Adrenal gland (tissue), 12 donors: ENCODE results near the gene ASPHD2. TPM values are rescaled to one million over a fixed set of nuclear protein-coding genes. Genes with fewer than 3 reads are reported as not detected.
A peak's percentile ranks its signal among the peaks of the same experiment; 100 is the strongest.

ENCODE experiments used
- DNase-seq, 7 donors: peaks; one replicate each; pipeline ENCODE4 v3.0.0-alpha.2; 2019 to 2020
- H3K27ac ChIP-seq, 5 donors: fragments of 200-600 bp; sonication (generic) in 4 of 5; 1 replicate in 3 of 5; 2 replicates in 2 of 5; pipeline versions ENCODE4 v1.5.1 to v1.8.0; 2016 to 2020; ENCODE audit warnings: mild to moderate bottlenecking in 1 of 5
- H3K27me3 ChIP-seq: fragments of 200-600 bp; 2 replicates; pipeline ENCODE4 v1.8.0; 2021
- H3K36me3 ChIP-seq, 2 donors: fragments of 200-600 bp; replicated peaks in 1 of 2; 1 replicate in 1 of 2; 2 replicates in 1 of 2; pipeline versions ENCODE4 v1.5.1 to v1.8.0; 2018 to 2022
- H3K4me1 ChIP-seq, 2 donors: fragments of 200-600 bp; replicated peaks in 1 of 2; 1 replicate in 1 of 2; 2 replicates in 1 of 2; pipeline versions ENCODE4 v1.5.1 to v1.8.0; 2018 to 2021
- H3K4me3 ChIP-seq, 4 donors: fragments of 200-600 bp; sonication (generic) in 3 of 4; one replicate each; pipeline ENCODE4 v1.5.1; 2016 to 2018
- H3K9me3 ChIP-seq, 3 donors: fragments of 200-600 bp; sonication (generic) in 1 of 3; replicated peaks in 1 of 3; 1 replicate in 2 of 3; 2 replicates in 1 of 3; pipeline versions ENCODE4 v1.5.1 to v1.8.0; 2016 to 2021
- POLR2A ChIP-seq, 2 donors: fragments of 450-650 bp; IDR thresholded peaks; one replicate each; pipeline ENCODE4 v1.6.1; 2017; ENCODE audit warnings: antibody characterized with exemption in 2 of 2, mild to moderate bottlenecking in 2 of 2, moderate library complexity in 1 of 2
- WGBS, 4 donors: extraction: QIAGEN DNeasy Blood & Tissue Kit in 2 of 4; methylation state at CpG; one replicate each; pipeline versions ENCODE4 v1.1.5 to v1.1.7; 2013 to 2017; 5-methylcytosine and 5-hydroxymethylcytosine counted together
- intact Hi-C, 2 donors: fragments of 100-400 bp; cut with DNase I; formaldehyde crosslinking; loops; one replicate each; pipeline versions ENCODE4 v1.14.1 to v1.15.0; 2022 to 2023
- polyA plus RNA-seq, 3 donors: library from polyadenylated mRNA; stranded (reverse); fragments of 200-250 nt in 2 of 3; fragments of 350-450 nt in 1 of 3; fragmentation: Illumina TruSeq in 1 of 3; extraction: RNeasy Lipid Tissue Mini Kit (QIAGEN cat#74804) in 1 of 3; gene quantifications; one replicate each; pipeline ENCODE4 v1.2.3, GENCODE V29; 2013 to 2014
- total RNA-seq, 9 donors: library from RNA; depleted of rRNA in 4 of 9; stranded (reverse); fragments of >200 nt in 4 of 9; fragments of 120-200 nt in 1 of 9; fragmentation: NEBNext Ultra II Directional in 1 of 9; extraction: Animal tissue kit (Norgen Biotek cat#: 25700) in 1 of 9; gene quantifications; one replicate each; pipeline versions ENCODE4 v1.1.0 to v1.2.4, GENCODE V29; 2013 to 2023
- TF ChIP-seq, protein P1 (sequence below), 6 experiments: fragments of 450-650 bp in 4 of 6; fragments of 200-600 bp in 2 of 6; sonication (generic) in 1 of 6; IDR thresholded peaks; 1 replicate in 5 of 6; 2 replicates in 1 of 6; pipeline versions ENCODE4 v1.5.1 to v1.8.0; 2016 to 2021; ENCODE audit warnings: antibody characterized with exemption in 6 of 6, mild to moderate bottlenecking in 2 of 6, moderate library complexity in 1 of 6
- donor health status: healthy with polysubstance abuse.
- donor health status: Bipolar disorder and iron deficiency.
- donor health status: DM: yes; HTN: yes; CAD: no.
- donor health status: DM: no; HTN: no; CAD: no.
- donor health status: DM: no; HTN: no; CAD: no.
- donor health status: DM: yes; HTN: yes; CAD: no.

ASPHD2 gene
- total and polyA plus RNA-seq, 12 donors, result 0.06 to 1.7 (median 0.45) TPM

DNA sequence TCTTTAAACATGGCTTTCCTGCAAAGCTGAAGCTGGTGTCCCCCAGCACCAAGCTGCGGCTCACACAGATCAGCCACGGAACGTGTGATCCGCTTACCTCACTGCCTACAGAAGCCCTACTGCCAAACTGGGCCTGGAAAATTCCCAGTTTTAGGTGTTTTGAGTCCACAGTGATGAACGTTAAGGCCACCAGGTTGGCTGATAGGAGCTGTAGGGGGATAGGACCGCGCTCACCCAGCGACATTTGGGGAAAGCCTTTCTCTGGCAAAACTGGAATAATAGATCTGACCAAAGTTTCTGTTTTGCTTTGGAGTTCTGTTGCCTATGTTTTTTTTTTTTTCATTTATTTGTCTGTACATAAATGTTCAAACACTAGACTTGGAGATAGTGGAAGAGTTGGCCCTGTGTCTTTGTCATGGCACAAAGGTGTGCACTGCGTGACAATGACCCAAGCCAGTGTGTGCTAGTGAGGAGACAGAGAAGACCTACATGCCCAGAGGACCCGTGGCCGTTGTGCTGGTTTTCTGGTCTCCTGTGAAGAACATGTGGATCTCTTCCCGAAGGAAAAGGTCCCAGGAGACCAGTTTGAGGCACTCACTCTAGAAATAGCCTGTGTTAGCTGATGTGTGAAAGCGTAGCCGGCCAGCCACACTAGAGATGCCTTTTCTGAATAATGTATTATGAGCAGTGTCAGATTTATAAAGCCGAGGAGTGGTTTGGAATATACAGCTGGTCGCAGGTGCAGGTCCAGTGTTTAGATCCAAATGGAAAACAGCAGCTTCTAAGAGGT lies 15.0 kb downstream of the ASPHD2 start:
- Histone ChIP-seq H3K4me3 (no peak overlapping the region), H3K27me3 (no peaks in the 10 kb centered on the region), H3K9me3 (no peaks in the 10 kb centered on the region), H3K4me1 (no peaks in the 10 kb centered on the region), H3K27ac (no peak overlapping the region), H3K36me3 (no peaks in the 10 kb centered on the region)
- TF ChIP-seq POLR2A (IDR thresholded peaks at IDR 0.05), result no peak
- TF ChIP-seq, protein P1, sequence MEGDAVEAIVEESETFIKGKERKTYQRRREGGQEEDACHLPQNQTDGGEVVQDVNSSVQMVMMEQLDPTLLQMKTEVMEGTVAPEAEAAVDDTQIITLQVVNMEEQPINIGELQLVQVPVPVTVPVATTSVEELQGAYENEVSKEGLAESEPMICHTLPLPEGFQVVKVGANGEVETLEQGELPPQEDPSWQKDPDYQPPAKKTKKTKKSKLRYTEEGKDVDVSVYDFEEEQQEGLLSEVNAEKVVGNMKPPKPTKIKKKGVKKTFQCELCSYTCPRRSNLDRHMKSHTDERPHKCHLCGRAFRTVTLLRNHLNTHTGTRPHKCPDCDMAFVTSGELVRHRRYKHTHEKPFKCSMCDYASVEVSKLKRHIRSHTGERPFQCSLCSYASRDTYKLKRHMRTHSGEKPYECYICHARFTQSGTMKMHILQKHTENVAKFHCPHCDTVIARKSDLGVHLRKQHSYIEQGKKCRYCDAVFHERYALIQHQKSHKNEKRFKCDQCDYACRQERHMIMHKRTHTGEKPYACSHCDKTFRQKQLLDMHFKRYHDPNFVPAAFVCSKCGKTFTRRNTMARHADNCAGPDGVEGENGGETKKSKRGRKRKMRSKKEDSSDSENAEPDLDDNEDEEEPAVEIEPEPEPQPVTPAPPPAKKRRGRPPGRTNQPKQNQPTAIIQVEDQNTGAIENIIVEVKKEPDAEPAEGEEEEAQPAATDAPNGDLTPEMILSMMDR (IDR thresholded peaks at IDR 0.05), result no peak
- intact Hi-C loops, result no loop called here
- peak in 1 of 7 donors; percentile 44 for DNase-seq
- WGBS, 4 donors, result 81 to 91% (median 86%) methylated on average over 13 to 16 of the region's 16 CpGs

DNA sequence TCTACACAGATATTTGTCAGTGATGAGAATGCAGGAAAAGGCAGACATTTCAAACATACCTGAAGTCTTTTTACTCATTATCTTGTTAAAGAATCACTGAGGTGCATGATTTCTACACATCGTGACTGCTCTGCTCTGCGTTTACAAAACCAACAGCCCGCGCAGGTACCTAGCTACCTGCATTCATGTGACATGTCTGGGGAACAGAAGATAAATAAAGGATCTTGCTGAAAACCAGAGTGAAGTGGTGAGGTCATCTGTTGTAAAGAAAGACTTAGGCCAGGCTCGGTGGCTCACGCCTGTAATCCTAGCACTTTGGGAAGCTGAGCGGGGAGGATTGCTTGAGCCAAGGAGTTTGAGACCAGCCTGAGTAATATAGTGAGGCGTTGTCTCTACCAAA lies 15.7 kb downstream of the ASPHD2 start:
- no peak overlapping the region for H3K27ac ChIP-seq
- no peaks in the 10 kb centered on the region for H3K27me3 ChIP-seq
- no peaks in the 10 kb centered on the region for H3K9me3 ChIP-seq
- no peak for DNase-seq
- no peak for TF ChIP-seq POLR2A (IDR thresholded peaks at IDR 0.05)
- TF ChIP-seq, protein P1 (IDR thresholded peaks at IDR 0.05), result no peak
- intact Hi-C loops, result no loop called here
- no peaks in the 10 kb centered on the region for H3K4me1 ChIP-seq
- 90 to 94% (median 93%) methylated on average over 8 of the region's 8 CpGs for WGBS, 4 donors
- no peaks in the 10 kb centered on the region for H3K36me3 ChIP-seq
- H3K4me3 ChIP-seq, result no peak overlapping the region

DNA sequence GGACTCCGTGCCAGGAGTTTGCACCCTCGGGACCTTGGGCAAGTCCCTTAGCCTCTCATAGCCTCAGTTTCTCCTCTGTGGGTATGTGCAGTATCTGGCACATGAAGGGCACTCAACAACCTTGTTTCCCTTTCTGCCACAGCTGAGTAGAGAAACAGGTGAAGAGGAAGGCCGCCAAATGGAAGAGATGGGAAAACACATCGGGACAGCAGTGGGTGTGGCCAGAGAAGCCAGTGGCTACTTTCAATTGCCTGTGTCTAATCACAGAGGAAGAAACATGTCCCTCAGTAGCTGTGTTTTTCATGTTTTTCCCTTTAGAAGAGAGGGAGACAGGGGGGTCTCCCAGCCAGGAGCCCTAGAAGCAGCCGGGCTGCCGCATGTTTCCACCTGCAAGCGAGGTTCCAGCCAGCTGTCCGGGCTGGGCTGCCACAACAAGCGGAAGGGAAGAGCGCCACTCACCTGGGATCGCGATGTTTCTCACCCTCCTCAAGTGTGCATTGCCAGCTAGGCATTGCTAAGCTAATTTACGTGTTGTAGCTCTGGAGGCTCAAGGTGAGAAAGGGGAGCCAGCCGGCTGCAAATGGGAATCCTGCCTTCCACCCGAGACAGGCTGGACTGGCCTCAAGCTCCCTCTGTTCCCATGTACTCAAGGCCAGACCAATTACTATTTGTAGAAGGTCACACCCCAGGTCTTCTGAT lies 16.7 kb downstream of the ASPHD2 start:
- intact Hi-C loops, result no loop called here
- no peak for DNase-seq
- Histone ChIP-seq H3K9me3 (no peaks in the 10 kb centered on the region), H3K27ac (no peak overlapping the region), H3K4me1 (no peaks in the 10 kb centered on the region), H3K4me3 (no peak overlapping the region), H3K36me3 (peaks cover 0 to 5% of the 10 kb centered on the region in 2 donors), H3K27me3 (no peaks in the 10 kb centered on the region)
- no peak for TF ChIP-seq POLR2A (IDR thresholded peaks at IDR 0.05)
- TF ChIP-seq, protein P1 (IDR thresholded peaks at IDR 0.05), result no peak
- WGBS, 4 donors, result 55 to 67% (median 66%) methylated on average over 11 to 15 of the region's 15 CpGs

DNA sequence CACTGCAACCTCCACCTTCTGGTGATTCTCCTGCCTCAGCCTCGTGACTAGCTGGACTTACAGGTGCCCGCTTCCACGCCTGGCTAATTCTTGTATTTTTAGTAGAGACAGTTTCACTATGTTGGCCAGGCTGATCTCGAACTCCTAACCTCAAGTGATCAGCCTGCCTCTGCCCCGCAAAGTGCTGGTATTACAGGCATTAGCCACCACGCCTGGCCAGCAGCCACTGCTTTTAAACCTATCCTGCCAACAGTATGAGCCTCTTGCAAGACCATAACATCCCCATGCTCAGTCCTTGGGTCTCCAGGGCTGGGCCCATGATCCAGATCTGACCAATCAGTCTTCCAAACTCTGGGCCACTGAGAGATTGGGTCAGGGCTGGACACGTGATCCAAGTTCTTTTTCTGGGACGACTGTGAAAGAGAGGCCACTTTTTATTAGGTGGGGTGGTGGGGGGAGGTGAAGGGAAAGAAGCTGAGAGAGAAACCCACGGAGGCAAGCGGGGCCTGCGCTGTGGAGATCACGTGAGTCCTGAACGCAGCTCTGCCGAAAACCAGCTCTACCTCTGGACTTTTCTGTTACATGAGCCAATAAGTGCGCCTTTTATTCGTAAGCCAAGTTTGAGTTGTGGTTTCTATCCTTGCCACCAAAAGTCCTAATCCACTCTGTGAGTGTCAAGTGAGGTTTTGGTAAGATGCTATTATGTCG lies 17.9 kb downstream of the ASPHD2 start:
- 84 to 89% (median 86%) methylated on average over 17 of the region's 17 CpGs for WGBS, 4 donors
- H3K4me3 ChIP-seq, result no peak overlapping the region
- H3K27ac ChIP-seq, result no peak overlapping the region
- DNase-seq, result no peak
- H3K36me3 ChIP-seq, result peaks cover 0 to 14% of the 10 kb centered on the region in 2 donors
- H3K9me3 ChIP-seq, result no peaks in the 10 kb centered on the region
- TF ChIP-seq POLR2A (IDR thresholded peaks at IDR 0.05), result no peak
- TF ChIP-seq, protein P1 (IDR thresholded peaks at IDR 0.05), result no peak
- no peaks in the 10 kb centered on the region for H3K4me1 ChIP-seq
- intact Hi-C loops, result no loop called here
- no peaks in the 10 kb centered on the region for H3K27me3 ChIP-seq
